ENCODE data around the gene OSBPL10.

GRCh38 chr3:31840252-31840651 is 140.8 kb downstream of the OSBPL10 start:
- TF ChIP-seq TAF1 (IDR thresholded peaks at IDR 0.05; ENCODE audit: low read depth, low read length) (no peak), POLR2A (IDR thresholded peaks at IDR 0.05; ENCODE audit: low read depth, low read length) (no peak), POLR2AphosphoS5 (IDR thresholded peaks at IDR 0.05; ENCODE audit: low read depth, low read length) (no peak), SPI1 (IDR thresholded peaks at IDR 0.05; ENCODE audit: low read depth, low read length) (no peak), POU2F2 (IDR thresholded peaks at IDR 0.05; ENCODE audit: low read depth, low read length) (no peak)
